GM18907 (cell line): Measurements from ENCODE around the gene IFNB1.

ENCODE experiments used
- ATAC-seq: cut with Tn5 transposase; IDR thresholded peaks from one replicate; pipeline ENCODE4 v1.9.1; 2021; ENCODE audit warnings: mild to moderate bottlenecking, moderate library complexity; ENCODE audit not compliant: unreplicated experiment

The IFNB1 gene

GRCh38 chr9:21070906-21071305 is 6.8 kb downstream of the IFNB1 start:
- ATAC-seq, result no peak

GRCh38 chr9:21070171-21070571 is 7.6 kb downstream of the IFNB1 start:
- no peak for ATAC-seq

- peak; percentile 86 for ATAC-seq
These were observed 16.7 kb downstream of the IFNB1 start for GRCh38 chr9:21060919-21061561.

- ATAC-seq, result no peak
These were observed 20.8 kb downstream of the IFNB1 start for GRCh38 chr9:21056931-21057330.

- ATAC-seq, result no peak
These were observed 23.9 kb downstream of the IFNB1 start for GRCh38 chr9:21053851-21054250.

- no peak for ATAC-seq
These were observed 30.5 kb downstream of the IFNB1 start for GRCh38 chr9:21047281-21047691.

- no peak for ATAC-seq
These were observed 33.9 kb downstream of the IFNB1 start for GRCh38 chr9:21043841-21044240.

- ATAC-seq, result no peak
These were observed 35.3 kb downstream of the IFNB1 start for GRCh38 chr9:21042466-21042865.

- no peak for ATAC-seq
These were observed 38.4 kb downstream of the IFNB1 start for GRCh38 chr9:21039302-21039701.

GRCh38 chr9:21037278-21037677 is 40.5 kb downstream of the IFNB1 start:
- no peak for ATAC-seq

- ATAC-seq, result no peak
These were observed 45.9 kb downstream of the IFNB1 start for GRCh38 chr9:21031808-21032183.

- ATAC-seq, result peak; percentile 81
These were observed 46.5 kb downstream of the IFNB1 start, which contains the start of gene HACD4 for GRCh38 chr9:21031091-21031807. TSS of gene HACD4 (minus strand) at chr9:21031640. CDS start at chr9:21031590, 50 bp downstream.

GRCh38 chr9:21030389-21031035 is 47.2 kb downstream of the IFNB1 start:
- ATAC-seq, result peak; percentile 86

- ATAC-seq, result no peak
These were observed 48.1 kb downstream of the IFNB1 start for GRCh38 chr9:21029661-21030060.

GRCh38 chr9:21028466-21028865 is 49.3 kb downstream of the IFNB1 start:
- ATAC-seq, result no peak

- no peak for ATAC-seq
These were observed 50.4 kb downstream of the IFNB1 start for GRCh38 chr9:21027295-21027694.
